Measurements from ENCODE around the gene VAPA. TPM values are rescaled to one million over a fixed set of nuclear protein-coding genes. Genes with fewer than 3 reads are reported as not detected.

The VAPA gene
- total and polyA plus RNA-seq, 10 of the 15 experiments (the other 5 are each of a cell fraction or from before 2014, with no cell fraction given): 70.9 to 252 (median 166) TPM

GRCh38 chr18:9992300-9992972 lies 78.6 kb downstream of the VAPA start:
- H3K27me3 ChIP-seq (replicated peaks in 1 of 2; ENCODE audit: control insufficient read depth in 2 of 2, insufficient read depth in 2 of 2, low read length in 1 of 2): no peaks in the 10 kb centered on the region; a peak in 1 of 4 replicates
- H3K4me3 ChIP-seq: no peak overlapping the region
- no peak for DNase-seq (ENCODE audit: low read depth, low spot score)
- H3K9ac ChIP-seq (ENCODE audit: control insufficient read depth, insufficient read depth, low read length): no peak overlapping the region
- RAD21 ChIA-PET (ENCODE audit: unreplicated experiment): no interaction called here
- no peak overlapping the region for H3K4me2 ChIP-seq (ENCODE audit: control insufficient read depth, insufficient read depth)
- no peak overlapping the region for H2AFZ ChIP-seq (ENCODE audit: control insufficient read depth, low read depth, low read length)
- in situ Hi-C loops (cut with MboI) (no loop called here), intact Hi-C loops (cut with micrococcal nuclease; ENCODE audit: unreplicated experiment) (no loop called here)
- no peaks in the 10 kb centered on the region for H3K4me1 ChIP-seq (ENCODE audit: control insufficient read depth, insufficient read depth, low read length)
- H3K36me3 ChIP-seq (ENCODE audit: control insufficient read depth in 2 of 2, insufficient read depth in 2 of 2, low read length in 1 of 2): no peaks in the 10 kb centered on the region
- WGBS (ENCODE audit: insufficient coverage, insufficient replicate concordance, low lambda C conversion rate, missing lambda C conversion rate): 13% methylated on average over 9 of the region's 9 CpGs
- BruUV-seq (replicated peaks): no TSS peak
- H4K20me1 ChIP-seq (ENCODE audit: control insufficient read depth, insufficient read depth): no peaks in the 10 kb centered on the region
- POLR2A ChIA-PET: no interaction called here
- no peaks in the 10 kb centered on the region for H3K79me2 ChIP-seq (ENCODE audit: control insufficient read depth, insufficient read depth, low read length)
- CTCF ChIA-PET: no interaction called here
- FAIRE-seq: no peak
- no peak overlapping the region for H3K27ac ChIP-seq (ENCODE audit: control insufficient read depth, insufficient read depth)
- SMC1A ChIA-PET (ENCODE audit: uncharacterized antibody, unreplicated experiment): no interaction called here
- TF ChIP-seq ZBED1 (IDR thresholded peaks at IDR 0.05; ENCODE audit: borderline replicate concordance) (no peak), CREM (IDR thresholded peaks at IDR 0.05; ENCODE audit: low read depth) (no peak), IRF3 (IDR thresholded peaks at IDR 0.05) (no peak), SIX5 (IDR thresholded peaks at IDR 0.05; ENCODE audit: low read depth, low read length, severe bottlenecking) (no peak)
- no peak for ATAC-seq
- H3K9me3 ChIP-seq (replicated peaks; ENCODE audit: control insufficient read depth, insufficient read depth, low read length): no peaks in the 10 kb centered on the region; the same call in 2 of the 3 replicates

GRCh38 chr18:9992973-9993520 lies 79.2 kb downstream of the VAPA start:
- WGBS (ENCODE audit: insufficient coverage, insufficient replicate concordance, low lambda C conversion rate, missing lambda C conversion rate): 58% methylated on average over 11 of the region's 11 CpGs
- ChIA-PET SMC1A (ENCODE audit: uncharacterized antibody, unreplicated experiment) (no interaction called here), POLR2A (no interaction called here), RAD21 (ENCODE audit: unreplicated experiment) (no interaction called here), CTCF (no interaction called here)
- FAIRE-seq (no peak), DNase-seq (ENCODE audit: low read depth, low spot score) (no peak), ATAC-seq (no peak)
- no peaks in the 10 kb centered on the region for H4K20me1 ChIP-seq (ENCODE audit: control insufficient read depth, insufficient read depth)
- H3K9ac ChIP-seq (ENCODE audit: control insufficient read depth, insufficient read depth, low read length): no peak overlapping the region
- no peaks in the 10 kb centered on the region; the same call in 2 of the 3 replicates for H3K9me3 ChIP-seq (replicated peaks; ENCODE audit: control insufficient read depth, insufficient read depth, low read length)
- in situ Hi-C loops (cut with MboI) (no loop called here), intact Hi-C loops (cut with micrococcal nuclease; ENCODE audit: unreplicated experiment) (no loop called here)
- no peak overlapping the region for H3K4me2 ChIP-seq (ENCODE audit: control insufficient read depth, insufficient read depth)
- H3K27ac ChIP-seq (ENCODE audit: control insufficient read depth, insufficient read depth): no peak overlapping the region
- no peaks in the 10 kb centered on the region for H3K79me2 ChIP-seq (ENCODE audit: control insufficient read depth, insufficient read depth, low read length)
- no peak overlapping the region for H3K4me3 ChIP-seq
- H3K4me1 ChIP-seq (ENCODE audit: control insufficient read depth, insufficient read depth, low read length): no peaks in the 10 kb centered on the region
- no peak overlapping the region for H2AFZ ChIP-seq (ENCODE audit: control insufficient read depth, low read depth, low read length)
- no TSS peak for BruUV-seq (replicated peaks)
- H3K27me3 ChIP-seq (replicated peaks in 1 of 2; ENCODE audit: control insufficient read depth in 2 of 2, insufficient read depth in 2 of 2, low read length in 1 of 2): no peaks in the 10 kb centered on the region; a peak in 1 of 4 replicates
- no peaks in the 10 kb centered on the region for H3K36me3 ChIP-seq (ENCODE audit: control insufficient read depth in 2 of 2, insufficient read depth in 2 of 2, low read length in 1 of 2)
- TF ChIP-seq IRF3 (IDR thresholded peaks at IDR 0.05) (no peak), IKZF1 (conservative IDR thresholded peaks at IDR 0.05) (no peak), SP1 (IDR thresholded peaks at IDR 0.05; ENCODE audit: low read depth, low read length) (no peak), CREB1 (IDR thresholded peaks at IDR 0.05; ENCODE audit: low read depth) (no peak), ETV6 (conservative IDR thresholded peaks at IDR 0.05 in 1 of 2, IDR thresholded peaks at IDR 0.05 in 1 of 2; ENCODE audit: borderline replicate concordance in 1 of 2, low read depth in 1 of 2) (no peak), RCOR1 (conservative IDR thresholded peaks at IDR 0.05; ENCODE audit: low read depth, low read length) (no peak), MYC (IDR thresholded peaks at IDR 0.05; ENCODE audit: insufficient read depth, insufficient read length, insufficient replicate concordance, low read length, severe bottlenecking) (no peak), TCF12 (IDR thresholded peaks at IDR 0.05; ENCODE audit: low read depth, low read length) (no peak), JUND (IDR thresholded peaks at IDR 0.05; ENCODE audit: low read depth, low read length) (no peak), HSF1 (IDR thresholded peaks at IDR 0.05; ENCODE audit: low read depth, low read length) (no peak), SPI1 (IDR thresholded peaks at IDR 0.05; ENCODE audit: borderline replicate concordance, insufficient read depth, low read depth, low read length) (no peak)

Data from GM12878 (cell line).